ENCODE measurements around the gene CCT5.

The CCT5 gene

DNA sequence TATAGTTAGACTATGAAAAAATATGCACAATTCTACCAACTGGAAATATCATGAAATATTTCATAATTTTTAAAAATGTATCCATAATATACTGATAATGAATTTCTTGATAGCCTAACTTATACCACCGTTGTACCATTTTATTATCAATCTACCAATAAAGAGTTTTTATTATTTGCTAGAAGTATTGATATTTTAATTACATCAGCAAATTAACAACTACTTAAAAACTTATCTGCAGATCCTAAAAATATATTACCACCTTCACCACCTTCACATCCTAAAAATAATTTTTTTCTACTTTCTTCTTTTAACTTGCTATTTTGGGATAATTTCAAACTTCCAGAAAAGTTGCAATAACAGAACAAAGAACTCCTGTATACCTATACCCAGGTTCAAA is 21.8 kb upstream of the CCT5 start:
- TF ChIP-seq, protein P1, sequence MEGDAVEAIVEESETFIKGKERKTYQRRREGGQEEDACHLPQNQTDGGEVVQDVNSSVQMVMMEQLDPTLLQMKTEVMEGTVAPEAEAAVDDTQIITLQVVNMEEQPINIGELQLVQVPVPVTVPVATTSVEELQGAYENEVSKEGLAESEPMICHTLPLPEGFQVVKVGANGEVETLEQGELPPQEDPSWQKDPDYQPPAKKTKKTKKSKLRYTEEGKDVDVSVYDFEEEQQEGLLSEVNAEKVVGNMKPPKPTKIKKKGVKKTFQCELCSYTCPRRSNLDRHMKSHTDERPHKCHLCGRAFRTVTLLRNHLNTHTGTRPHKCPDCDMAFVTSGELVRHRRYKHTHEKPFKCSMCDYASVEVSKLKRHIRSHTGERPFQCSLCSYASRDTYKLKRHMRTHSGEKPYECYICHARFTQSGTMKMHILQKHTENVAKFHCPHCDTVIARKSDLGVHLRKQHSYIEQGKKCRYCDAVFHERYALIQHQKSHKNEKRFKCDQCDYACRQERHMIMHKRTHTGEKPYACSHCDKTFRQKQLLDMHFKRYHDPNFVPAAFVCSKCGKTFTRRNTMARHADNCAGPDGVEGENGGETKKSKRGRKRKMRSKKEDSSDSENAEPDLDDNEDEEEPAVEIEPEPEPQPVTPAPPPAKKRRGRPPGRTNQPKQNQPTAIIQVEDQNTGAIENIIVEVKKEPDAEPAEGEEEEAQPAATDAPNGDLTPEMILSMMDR (IDR thresholded peaks at IDR 0.05; ENCODE audit: borderline replicate concordance, insufficient read depth, low read depth, low read length) = no peak

DNA sequence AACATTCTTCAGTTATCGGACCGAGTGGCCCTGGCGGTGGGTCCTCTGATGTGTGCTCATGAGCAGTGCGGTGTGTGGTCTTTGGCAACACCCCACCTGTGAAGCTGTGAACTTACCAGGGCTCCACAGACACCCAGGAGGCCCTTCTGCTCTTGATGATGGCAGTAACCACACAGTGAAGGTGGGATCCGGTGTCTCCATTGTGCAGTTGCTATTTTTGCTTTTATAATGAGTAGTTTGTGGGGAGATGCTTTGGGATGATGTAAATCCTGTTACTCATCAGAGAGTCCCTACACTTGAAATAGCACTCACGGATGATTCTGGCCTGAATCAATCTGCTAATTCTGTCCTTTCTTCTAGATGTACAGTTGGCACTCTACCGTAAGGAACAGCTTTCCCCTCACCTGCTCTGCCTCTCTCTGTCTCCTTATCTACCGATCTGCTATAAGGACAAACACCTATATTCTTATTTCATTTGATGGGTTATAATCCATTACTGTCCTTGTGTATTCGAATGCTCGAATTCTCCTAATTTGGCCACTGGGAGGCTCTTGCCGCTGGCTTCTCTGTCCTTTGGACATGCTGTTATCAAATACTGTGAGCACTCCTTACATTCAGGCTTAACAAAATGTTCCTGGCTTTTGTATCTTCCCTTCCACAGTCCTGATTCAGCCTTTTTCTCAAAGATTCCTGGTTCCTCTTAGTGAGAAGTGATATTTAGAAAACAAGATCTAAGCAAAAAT is 20.6 kb upstream of the CCT5 start:
- TF ChIP-seq, protein P1 (IDR thresholded peaks at IDR 0.05; ENCODE audit: borderline replicate concordance, insufficient read depth, low read depth, low read length) = no peak

More for the DNA sequence above, 21.8 kb upstream of the CCT5 start:
- H3K4me3 ChIP-seq (ENCODE audit: low read depth, low read length) = no peak overlapping the region

DNA sequence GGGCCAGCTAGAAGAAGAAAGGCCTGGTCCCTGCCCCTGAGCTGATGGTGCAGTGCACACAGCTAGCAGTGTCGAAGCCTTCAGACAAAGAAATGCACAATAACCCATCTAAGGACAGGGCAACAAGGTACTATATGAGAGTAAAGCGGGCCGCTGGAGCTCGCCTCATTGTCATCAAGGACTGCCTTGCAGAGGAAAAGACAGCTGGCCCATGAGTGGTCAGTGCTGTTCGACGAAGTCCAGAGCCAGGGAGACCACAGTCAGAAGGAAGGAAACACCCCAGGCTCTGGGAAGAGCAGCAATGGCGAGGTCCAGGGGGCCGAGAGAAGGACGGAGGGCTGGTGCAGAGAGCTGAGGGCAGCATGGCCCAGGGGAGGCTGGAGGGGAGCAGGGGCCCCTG is 17.7 kb upstream of the CCT5 start:
- H3K4me3 ChIP-seq (ENCODE audit: low read depth, low read length) = no peak overlapping the region
- TF ChIP-seq, protein P1 (IDR thresholded peaks at IDR 0.05; ENCODE audit: borderline replicate concordance, insufficient read depth, low read depth, low read length) = no peak

More for the DNA sequence above, 20.6 kb upstream of the CCT5 start:
- H3K4me3 ChIP-seq (ENCODE audit: low read depth, low read length) = no peak overlapping the region

- no peak overlapping the region for H3K4me3 ChIP-seq (ENCODE audit: low read depth, low read length)
- TF ChIP-seq, protein P1 (IDR thresholded peaks at IDR 0.05; ENCODE audit: borderline replicate concordance, insufficient read depth, low read depth, low read length) = no peak
These were observed 17.1 kb upstream of the CCT5 start for GRCh38 chr5:10233011-10233410.

DNA sequence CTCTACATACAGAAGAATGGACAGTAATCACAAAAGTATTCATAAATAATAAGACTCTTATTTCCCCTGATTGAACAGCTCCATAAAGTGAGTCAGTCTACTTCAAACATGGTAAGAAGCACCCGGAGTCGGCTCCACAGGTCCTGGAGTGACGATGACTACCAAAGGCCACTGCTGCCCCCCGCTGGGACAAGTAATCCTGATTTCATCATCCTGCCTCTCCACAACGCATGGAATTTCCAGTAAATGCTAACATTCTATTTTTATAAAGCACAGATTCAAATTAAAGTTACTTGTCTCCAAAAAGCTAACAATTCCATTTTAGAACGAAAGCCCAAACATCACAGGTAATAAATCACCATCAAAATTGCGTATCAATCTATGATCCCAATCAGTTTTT is 16.6 kb upstream of the CCT5 start:
- TF ChIP-seq, protein P1 (IDR thresholded peaks at IDR 0.05; ENCODE audit: borderline replicate concordance, insufficient read depth, low read depth, low read length) = no peak
- H3K4me3 ChIP-seq (ENCODE audit: low read depth, low read length) = no peak overlapping the region

GRCh38 chr5:10235350-10235749 is 14.7 kb upstream of the CCT5 start:
- no peak overlapping the region for H3K4me3 ChIP-seq (ENCODE audit: low read depth, low read length)
- TF ChIP-seq, protein P1 (IDR thresholded peaks at IDR 0.05; ENCODE audit: borderline replicate concordance, insufficient read depth, low read depth, low read length) = no peak

DNA sequence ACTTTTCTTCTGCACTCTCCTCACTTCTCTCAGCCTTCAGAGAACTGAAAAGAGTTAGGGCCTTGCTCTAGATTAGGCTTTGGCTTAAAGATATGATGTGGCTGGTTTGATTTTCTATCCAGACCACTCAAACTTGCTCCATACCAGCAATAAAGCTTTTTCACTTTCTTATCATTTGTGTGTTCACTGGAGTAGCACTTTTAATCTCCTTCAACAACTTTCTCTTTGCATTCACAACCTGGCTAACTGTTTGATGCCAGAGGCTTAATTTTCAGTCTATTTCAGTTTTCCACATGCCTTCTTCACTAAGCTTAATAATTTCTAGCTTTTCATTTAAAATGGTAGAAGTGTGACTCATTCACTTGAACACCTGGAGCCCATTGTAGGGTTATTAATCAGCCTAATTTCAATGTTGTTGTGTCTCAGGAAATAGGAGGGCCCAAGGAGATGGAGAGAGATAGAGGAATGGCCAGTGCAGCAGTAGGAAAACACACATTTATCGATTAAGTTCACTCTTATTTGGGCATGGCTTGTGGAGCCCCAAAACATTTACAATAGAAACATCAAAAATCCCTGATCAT is 6.3 kb upstream of the CCT5 start:
- TF ChIP-seq, protein P1 (IDR thresholded peaks at IDR 0.05; ENCODE audit: borderline replicate concordance, insufficient read depth, low read depth, low read length) = no peak
- H3K4me3 ChIP-seq (ENCODE audit: low read depth, low read length) = no peak overlapping the region

Data from GM12875 (cell line).